HepG2 (cell line): ENCODE results near the gene CSNK1G1. TPM values are rescaled to one million over a fixed set of nuclear protein-coding genes. Genes with fewer than 3 reads are reported as not detected.

ENCODE experiments used
- ADNP ChIP-seq: sonication (generic); formaldehyde crosslinking; IDR thresholded peaks from 2 replicates; pipeline ENCODE4 v1.4.0; 2020; ENCODE audit warnings: missing genetic modification reagents
- DNMT1 ChIP-seq: sonication (generic); formaldehyde crosslinking; IDR thresholded peaks from 2 replicates; pipeline ENCODE4 v1.5.1; 2020; ENCODE audit warnings: mild to moderate bottlenecking, missing genetic modification reagents
- FOXC1 ChIP-seq: sonication (generic); formaldehyde crosslinking; IDR thresholded peaks from 2 replicates; pipeline ENCODE4 v1.8.0; 2022; ENCODE audit warnings: mild to moderate bottlenecking, missing genetic modification reagents, borderline replicate concordance
- KLF12 ChIP-seq: sonication (generic); formaldehyde crosslinking; IDR thresholded peaks from 2 replicates; pipeline ENCODE4 v1.4.0; 2020; ENCODE audit warnings: missing genetic modification reagents, borderline replicate concordance
- MAF1 ChIP-seq: sonication (generic); formaldehyde crosslinking; IDR thresholded peaks from 2 replicates; pipeline ENCODE4 v1.5.0; 2020; ENCODE audit warnings: missing genetic modification reagents, borderline replicate concordance
- NFIB ChIP-seq: sonication (generic); formaldehyde crosslinking; IDR thresholded peaks from 2 replicates; pipeline ENCODE4 v1.9.0; 2021; ENCODE audit warnings: missing genetic modification reagents, mild to moderate bottlenecking, borderline replicate concordance
- NR2F1 ChIP-seq, 2 experiments: fragments of 450-650 bp in 1 of 2; formaldehyde crosslinking in 1 of 2; IDR thresholded peaks; 2 replicates each; pipeline versions ENCODE4 v1.5.0 to v1.6.1; 2016 to 2020; ENCODE audit warnings: mild to moderate bottlenecking in 1 of 2, missing compliant biosample characterization in 1 of 2, missing genetic modification reagents in 1 of 2, moderate library complexity in 1 of 2
- ONECUT2 ChIP-seq: sonication (generic); formaldehyde crosslinking; IDR thresholded peaks from 2 replicates; pipeline ENCODE4 v1.4.0; 2020; ENCODE audit warnings: missing genetic modification reagents
- RAD51 ChIP-seq: fragments of 450-650 bp; IDR thresholded peaks from 2 replicates; pipeline ENCODE4 v1.6.1; 2016; ENCODE audit warnings: borderline replicate concordance
- RELA ChIP-seq: sonication (generic); formaldehyde crosslinking; IDR thresholded peaks from 2 replicates; pipeline ENCODE4 v1.4.0; 2020; ENCODE audit warnings: missing genetic modification reagents
- SP5 ChIP-seq: IDR thresholded peaks from 2 replicates; pipeline ENCODE4 v1.6.1; 2016; ENCODE audit warnings: low read depth, borderline replicate concordance
- THYN1 ChIP-seq: sonication (generic); formaldehyde crosslinking; IDR thresholded peaks from 2 replicates; pipeline ENCODE4 v1.8.1; 2023; ENCODE audit warnings: low read depth, mild to moderate bottlenecking, moderate library complexity, missing genetic modification reagents, borderline replicate concordance
- YY1 ChIP-seq: IDR thresholded peaks from 2 replicates; pipeline ENCODE4 v1.6.1; 2011; ENCODE audit warnings: low read length, low read depth, moderate library complexity, mild to moderate bottlenecking; ENCODE audit not compliant: insufficient read depth, insufficient replicate concordance
- ZBTB3 ChIP-seq: sonication (generic); formaldehyde crosslinking; IDR thresholded peaks from 2 replicates; pipeline ENCODE4 v1.4.0; 2020; ENCODE audit warnings: low read depth, mild to moderate bottlenecking, moderate library complexity, missing genetic modification reagents, borderline replicate concordance
- ZBTB8A ChIP-seq: sonication (generic); formaldehyde crosslinking; IDR thresholded peaks from 2 replicates; pipeline ENCODE4 v1.4.0; 2020; ENCODE audit warnings: mild to moderate bottlenecking, low read depth, missing genetic modification reagents, borderline replicate concordance
- ZFP62 ChIP-seq: sonication (generic); formaldehyde crosslinking; IDR thresholded peaks from 2 replicates; pipeline ENCODE4 v1.4.0; 2020; ENCODE audit warnings: missing genetic modification reagents
- ZFY ChIP-seq: sonication (generic); formaldehyde crosslinking; IDR thresholded peaks from 2 replicates; pipeline ENCODE4 v1.4.0; 2020; ENCODE audit warnings: missing genetic modification reagents
- ZNF124 ChIP-seq: sonication (generic); formaldehyde crosslinking; IDR thresholded peaks from 2 replicates; pipeline ENCODE4 v1.4.0; 2020; ENCODE audit warnings: missing genetic modification reagents
- ZNF761 ChIP-seq: sonication (generic); formaldehyde crosslinking; conservative IDR thresholded peaks from 2 replicates; pipeline ENCODE4 v1.4.0; 2020; ENCODE audit warnings: mild to moderate bottlenecking, missing genetic modification reagents
- ZNF773 ChIP-seq: sonication (generic); formaldehyde crosslinking; IDR thresholded peaks from 2 replicates; pipeline ENCODE4 v1.4.0; 2020; ENCODE audit warnings: missing genetic modification reagents, borderline replicate concordance
- ZNF850 ChIP-seq: sonication (generic); formaldehyde crosslinking; conservative IDR thresholded peaks from 2 replicates; pipeline ENCODE4 v1.9.0; 2021; ENCODE audit warnings: mild to moderate bottlenecking, missing genetic modification reagents
- polyA plus RNA-seq, 8 experiments: library from polyadenylated mRNA; depleted of rRNA in 3 of 8; stranded (reverse) in 7 of 8; unstranded in 1 of 8; fragments of >200 nt; fragmentation: Illumina TruSeq in 4 of 8; extraction: Trizol in 4 of 8; gene quantifications; 2 replicates each; pipeline versions ENCODE4 v1.2.1 to v1.2.3, GENCODE V29; 2011 to 2016; ENCODE audit warnings: low read depth in 4 of 8, missing spikeins in 1 of 8, mixed read lengths in 1 of 8; ENCODE audit not compliant: insufficient read depth in 1 of 8
- total RNA-seq, 5 experiments: library from RNA; depleted of rRNA; stranded (reverse); fragments of >200 nt; fragmentation: Illumina TruSeq; extraction: Trizol; gene quantifications; 2 replicates each; pipeline ENCODE4 v1.2.3, GENCODE V29; 2016; ENCODE audit warnings: low read depth in 1 of 5
- TF ChIP-seq, protein P1 (sequence below): sonication (generic); formaldehyde crosslinking; IDR thresholded peaks from 2 replicates; pipeline ENCODE4 v1.5.0; 2020; ENCODE audit warnings: mild to moderate bottlenecking, missing genetic modification reagents
- TF ChIP-seq, protein P2 (sequence below): sonication (generic); formaldehyde crosslinking; IDR thresholded peaks from 2 replicates; pipeline ENCODE4 v1.5.1; 2020; ENCODE audit warnings: missing genetic modification reagents, mild to moderate bottlenecking, borderline replicate concordance
- TF ChIP-seq, protein P3 (sequence below): IDR thresholded peaks from 2 replicates; pipeline ENCODE4 v1.4.0; 2020; ENCODE audit warnings: mild to moderate bottlenecking, missing genetic modification reagents

CSNK1G1 gene
- total and polyA plus RNA-seq, 2 of the 13 experiments (the other 11 are each of a cell fraction or from before 2014, with no cell fraction given) = 8.5 to 12.6 TPM

DNA sequence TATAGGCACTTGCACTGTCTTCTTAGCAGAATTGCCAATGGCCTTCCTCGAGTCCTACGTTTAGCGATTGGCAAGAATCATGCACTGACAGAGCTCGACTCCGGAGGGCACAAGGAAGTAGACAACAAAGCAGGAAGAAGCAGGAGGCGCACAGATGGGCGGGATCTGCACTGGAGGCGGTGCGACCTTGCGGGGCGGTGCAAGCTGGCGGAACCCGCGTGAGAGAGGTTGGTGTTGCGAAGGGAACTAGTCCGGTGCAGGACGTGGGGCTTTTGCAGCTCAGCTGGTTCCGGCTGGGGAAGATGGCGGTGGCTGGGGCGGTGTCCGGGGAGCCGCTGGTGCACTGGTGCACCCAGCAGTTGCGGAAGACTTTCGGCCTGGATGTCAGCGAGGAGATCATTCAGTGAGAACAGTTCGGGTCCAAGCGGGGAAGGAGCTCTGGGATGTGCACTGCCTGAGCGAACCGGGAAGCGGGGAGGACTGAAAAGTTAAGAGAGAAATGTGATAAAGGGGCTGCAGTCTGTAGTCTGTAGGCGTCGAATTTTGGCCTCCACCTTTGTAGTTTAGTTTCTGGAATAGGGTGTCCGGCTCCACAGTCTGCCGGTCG is 31.7 kb upstream of the CSNK1G1 start, which contains the start of gene TRIP4 (continued):
- TF ChIP-seq, protein P1, sequence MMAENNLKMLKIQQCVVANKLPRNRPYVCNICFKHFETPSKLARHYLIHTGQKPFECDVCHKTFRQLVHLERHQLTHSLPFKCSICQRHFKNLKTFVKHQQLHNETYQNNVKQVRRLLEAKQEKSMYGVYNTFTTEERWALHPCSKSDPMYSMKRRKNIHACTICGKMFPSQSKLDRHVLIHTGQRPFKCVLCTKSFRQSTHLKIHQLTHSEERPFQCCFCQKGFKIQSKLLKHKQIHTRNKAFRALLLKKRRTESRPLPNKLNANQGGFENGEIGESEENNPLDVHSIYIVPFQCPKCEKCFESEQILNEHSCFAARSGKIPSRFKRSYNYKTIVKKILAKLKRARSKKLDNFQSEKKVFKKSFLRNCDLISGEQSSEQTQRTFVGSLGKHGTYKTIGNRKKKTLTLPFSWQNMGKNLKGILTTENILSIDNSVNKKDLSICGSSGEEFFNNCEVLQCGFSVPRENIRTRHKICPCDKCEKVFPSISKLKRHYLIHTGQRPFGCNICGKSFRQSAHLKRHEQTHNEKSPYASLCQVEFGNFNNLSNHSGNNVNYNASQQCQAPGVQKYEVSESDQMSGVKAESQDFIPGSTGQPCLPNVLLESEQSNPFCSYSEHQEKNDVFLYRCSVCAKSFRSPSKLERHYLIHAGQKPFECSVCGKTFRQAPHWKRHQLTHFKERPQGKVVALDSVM (CRISPR knock-in tag) = peak; percentile 69; the same call in 1 of the 2 replicates
- peak; percentile 92 for TF ChIP-seq SP5 (CRISPR knock-in tag)
- TF ChIP-seq NR2F1 (CRISPR knock-in tag; IDR thresholded peaks at IDR 0.05) = 0 out of 4 replicates have a peak, but pooled peaks of 1 of the 2 experiments have one; percentile 38
- peak; percentile 99 for TF ChIP-seq DNMT1 (CRISPR knock-in tag)
- TF ChIP-seq RAD51 = no peak
- peak; percentile 80 for TF ChIP-seq ADNP (CRISPR knock-in tag)
- no peak for TF ChIP-seq THYN1 (CRISPR knock-in tag)
- peak; percentile 96 for TF ChIP-seq YY1
- no peak for TF ChIP-seq ZNF850 (CRISPR knock-in tag)
- TF ChIP-seq, protein P2, sequence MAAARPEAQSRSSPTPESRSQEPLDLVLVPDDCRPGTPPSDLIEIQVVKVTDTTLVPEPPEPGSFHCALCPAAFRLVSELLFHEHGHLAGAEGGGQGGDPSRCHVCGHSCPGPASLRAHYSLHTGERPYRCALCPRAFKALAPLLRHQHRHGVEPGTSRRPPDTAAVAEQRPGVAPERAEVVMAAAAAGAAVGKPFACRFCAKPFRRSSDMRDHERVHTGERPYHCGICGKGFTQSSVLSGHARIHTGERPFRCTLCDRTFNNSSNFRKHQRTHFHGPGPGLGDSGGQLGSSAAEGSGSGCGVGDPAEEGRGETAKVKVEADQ (CRISPR knock-in tag) = peak; percentile 97
- no peak for TF ChIP-seq ONECUT2 (CRISPR knock-in tag)
- no peak; the same call in 1 of the 2 replicates for TF ChIP-seq ZBTB8A
- peak; percentile 91; the same call in 1 of the 2 replicates for TF ChIP-seq ZBTB3
- TF ChIP-seq MAF1 (CRISPR knock-in tag) = peak; percentile 97
- TF ChIP-seq, protein P3, sequence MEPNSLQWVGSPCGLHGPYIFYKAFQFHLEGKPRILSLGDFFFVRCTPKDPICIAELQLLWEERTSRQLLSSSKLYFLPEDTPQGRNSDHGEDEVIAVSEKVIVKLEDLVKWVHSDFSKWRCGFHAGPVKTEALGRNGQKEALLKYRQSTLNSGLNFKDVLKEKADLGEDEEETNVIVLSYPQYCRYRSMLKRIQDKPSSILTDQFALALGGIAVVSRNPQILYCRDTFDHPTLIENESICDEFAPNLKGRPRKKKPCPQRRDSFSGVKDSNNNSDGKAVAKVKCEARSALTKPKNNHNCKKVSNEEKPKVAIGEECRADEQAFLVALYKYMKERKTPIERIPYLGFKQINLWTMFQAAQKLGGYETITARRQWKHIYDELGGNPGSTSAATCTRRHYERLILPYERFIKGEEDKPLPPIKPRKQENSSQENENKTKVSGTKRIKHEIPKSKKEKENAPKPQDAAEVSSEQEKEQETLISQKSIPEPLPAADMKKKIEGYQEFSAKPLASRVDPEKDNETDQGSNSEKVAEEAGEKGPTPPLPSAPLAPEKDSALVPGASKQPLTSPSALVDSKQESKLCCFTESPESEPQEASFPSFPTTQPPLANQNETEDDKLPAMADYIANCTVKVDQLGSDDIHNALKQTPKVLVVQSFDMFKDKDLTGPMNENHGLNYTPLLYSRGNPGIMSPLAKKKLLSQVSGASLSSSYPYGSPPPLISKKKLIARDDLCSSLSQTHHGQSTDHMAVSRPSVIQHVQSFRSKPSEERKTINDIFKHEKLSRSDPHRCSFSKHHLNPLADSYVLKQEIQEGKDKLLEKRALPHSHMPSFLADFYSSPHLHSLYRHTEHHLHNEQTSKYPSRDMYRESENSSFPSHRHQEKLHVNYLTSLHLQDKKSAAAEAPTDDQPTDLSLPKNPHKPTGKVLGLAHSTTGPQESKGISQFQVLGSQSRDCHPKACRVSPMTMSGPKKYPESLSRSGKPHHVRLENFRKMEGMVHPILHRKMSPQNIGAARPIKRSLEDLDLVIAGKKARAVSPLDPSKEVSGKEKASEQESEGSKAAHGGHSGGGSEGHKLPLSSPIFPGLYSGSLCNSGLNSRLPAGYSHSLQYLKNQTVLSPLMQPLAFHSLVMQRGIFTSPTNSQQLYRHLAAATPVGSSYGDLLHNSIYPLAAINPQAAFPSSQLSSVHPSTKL (CRISPR knock-in tag) = peak; percentile 88
- no peak for TF ChIP-seq ZFP62 (CRISPR knock-in tag)
- peak; percentile 84 for TF ChIP-seq ZFY (CRISPR knock-in tag)
- TF ChIP-seq ZNF124 (CRISPR knock-in tag) = peak; percentile 96
- TF ChIP-seq NFIB (CRISPR knock-in tag) = no peak
- peak; percentile 88 for TF ChIP-seq ZNF761 (CRISPR knock-in tag)
- 0 out of 2 replicates have a peak, but pooled peaks have one; percentile 68 for TF ChIP-seq ZNF773
- TF ChIP-seq KLF12 (CRISPR knock-in tag) = peak; percentile 97
- peak; percentile 91 for TF ChIP-seq FOXC1 (CRISPR knock-in tag)
- peak; percentile 98 for TF ChIP-seq RELA (CRISPR knock-in tag)
